GM23338 (cell line): ENCODE data around the gene CACNA2D3. TPM values are rescaled to one million over a fixed set of nuclear protein-coding genes. Genes with fewer than 3 reads are reported as not detected.

Experiments
- ATAC-seq: fragments of 200-7000 bp; cut with Tn5 transposase; 3 replicates; pipeline ENCODE4 v1.9.1; 2020
- DNase-seq: peaks from one replicate; pipeline ENCODE4 v3.0.0-alpha.2; 2015; ENCODE audit warnings: low spot score
- H2AFZ ChIP-seq: fragments of 200-600 bp; sonication (generic); 2 replicates; pipeline ENCODE4 v1.8.0; 2016; ENCODE audit warnings: antibody characterized with exemption, mild to moderate bottlenecking, moderate library complexity
- H3F3A ChIP-seq: fragments of 200-600 bp; sonication (generic); replicated peaks from 2 replicates; pipeline ENCODE4 v1.8.0; 2017; ENCODE audit warnings: antibody characterized with exemption, mixed run types, low read depth
- H3K27ac ChIP-seq: fragments of 200-600 bp; sonication (generic); 2 replicates; pipeline ENCODE4 v1.6.1; 2016; ENCODE audit warnings: low read depth
- H3K27me3 ChIP-seq: fragments of 200-600 bp; sonication (generic); 2 replicates; pipeline ENCODE4 v1.8.0; 2016; ENCODE audit warnings: mild to moderate bottlenecking, mixed run types, moderate library complexity; ENCODE audit not compliant: insufficient read depth
- H3K36me3 ChIP-seq: fragments of 200-600 bp; sonication (generic); 2 replicates; pipeline ENCODE4 v1.8.0; 2016; ENCODE audit warnings: mild to moderate bottlenecking; ENCODE audit not compliant: insufficient read depth
- H3K4me1 ChIP-seq: fragments of 200-600 bp; sonication (generic); 2 replicates; pipeline ENCODE4 v1.8.0; 2016; ENCODE audit warnings: mild to moderate bottlenecking, moderate library complexity; ENCODE audit not compliant: insufficient read depth
- H3K4me2 ChIP-seq: fragments of 200-600 bp; sonication (generic); 2 replicates; pipeline ENCODE4 v1.7.1; 2017; ENCODE audit warnings: mixed run types
- H3K4me3 ChIP-seq: fragments of 200-600 bp; sonication (generic); 2 replicates; pipeline ENCODE4 v1.6.1; 2016; ENCODE audit warnings: mixed run types
- H3K79me2 ChIP-seq: fragments of 200-600 bp; sonication (generic); replicated peaks from 2 replicates; pipeline ENCODE4 v1.8.0; 2017; ENCODE audit warnings: mild to moderate bottlenecking; ENCODE audit not compliant: insufficient read depth
- H3K9me2 ChIP-seq: fragments of 200-600 bp; sonication (generic); 2 replicates; pipeline ENCODE4 v1.8.0; 2017; ENCODE audit not compliant: insufficient read depth
- H4K20me1 ChIP-seq: fragments of 200-600 bp; sonication (generic); replicated peaks from 2 replicates; pipeline ENCODE4 v1.8.0; 2017; ENCODE audit warnings: mild to moderate bottlenecking; ENCODE audit not compliant: insufficient read depth
- H3K27ac Mint-ChIP-seq: 2 replicates; pipeline ENCODE4 v1.8.0; 2020; ENCODE audit warnings: inconsistent platforms, mild to moderate bottlenecking, moderate library complexity, mixed read lengths
- H3K27me3 Mint-ChIP-seq: 3 replicates; pipeline ENCODE4 v1.8.0; 2022; ENCODE audit warnings: low read depth, mild to moderate bottlenecking, moderate library complexity, mixed read lengths, inconsistent platforms; ENCODE audit not compliant: insufficient read depth, poor library complexity
- H3K36me3 Mint-ChIP-seq: 3 replicates; pipeline ENCODE4 v1.8.0; 2021; ENCODE audit warnings: low read depth, mild to moderate bottlenecking, inconsistent platforms, moderate library complexity, mixed read lengths
- H3K4me1 Mint-ChIP-seq: 3 replicates; pipeline ENCODE4 v1.8.0; 2020; ENCODE audit warnings: mild to moderate bottlenecking, inconsistent platforms, mixed read lengths
- H3K4me3 Mint-ChIP-seq: 3 replicates; pipeline ENCODE4 v1.8.0; 2021; ENCODE audit warnings: moderate library complexity, mild to moderate bottlenecking, inconsistent platforms, mixed read lengths
- H3K9me3 Mint-ChIP-seq: 3 replicates; pipeline ENCODE4 v1.8.0; 2020; ENCODE audit warnings: moderate library complexity, mild to moderate bottlenecking, inconsistent platforms, mixed read lengths
- CTCF ChIP-seq, 2 experiments: fragments of 200-600 bp in 1 of 2; sonication (generic) in 1 of 2; conservative IDR thresholded peaks; 2 replicates each; pipeline versions ENCODE4 v1.5.1 to v1.6.1; 2016 to 2017; ENCODE audit warnings: antibody characterized with exemption in 2 of 2, low read depth in 2 of 2, mild to moderate bottlenecking in 2 of 2, moderate library complexity in 1 of 2
- REST ChIP-seq: IDR thresholded peaks from one replicate; pipeline ENCODE4 v1.6.1; 2018; ENCODE audit warnings: antibody characterized with exemption; ENCODE audit not compliant: unreplicated experiment
- ZNF114 ChIP-seq: fragments of 250-450 bp; sonication (Bioruptor Pico); IDR thresholded peaks from 2 replicates; pipeline ENCODE4 v1.5.0; 2020; ENCODE audit warnings: mild to moderate bottlenecking, moderate library complexity
- ZNF462 ChIP-seq: fragments of 250-450 bp; sonication (Bioruptor Pico); IDR thresholded peaks from 2 replicates; pipeline ENCODE4 v1.5.0; 2020; ENCODE audit warnings: mild to moderate bottlenecking, moderate library complexity
- polyA plus RNA-seq: library from polyadenylated mRNA; unstranded; fragments of >200 nt; fragmentation: Nextera tagmentation; extraction: Ambion mirVana; gene quantifications from 2 replicates; pipeline ENCODE4 v1.2.1, GENCODE V29; 2016
- total RNA-seq: library from RNA; depleted of rRNA; stranded (reverse); fragments of >200 nt; shearing (Covaris generic); gene quantifications from 2 replicates; pipeline ENCODE4 v1.2.3, GENCODE V29; 2014

Gene CACNA2D3
- total and polyA plus RNA-seq, 2 experiments from 2014 or later, result 2.2 to 2.3 TPM

DNA sequence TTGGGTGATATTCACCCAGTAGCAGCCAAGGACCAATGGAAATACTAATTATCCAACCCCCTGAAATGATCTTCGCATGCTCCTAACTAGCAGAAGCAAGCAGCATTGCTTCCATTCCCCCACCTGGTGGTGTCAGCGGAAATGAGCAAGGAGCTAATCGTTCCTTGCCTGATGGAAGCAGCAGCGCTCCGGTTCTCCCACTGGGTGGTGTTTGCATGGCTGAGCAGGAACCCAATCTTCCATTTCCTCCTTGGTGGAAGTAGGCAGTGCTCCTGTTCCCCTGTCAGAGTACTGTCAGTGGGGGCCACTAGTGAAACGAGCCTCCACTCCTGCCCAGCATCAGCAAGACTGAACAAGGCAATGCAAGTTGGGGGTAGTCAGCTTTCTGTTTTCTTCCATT, 311.5 kb downstream of the CACNA2D3 start:
- Histone ChIP-seq H3K4me3 (no peak overlapping the region), H3K27me3 (no peaks in the 10 kb centered on the region), H3K4me1 (no peaks in the 10 kb centered on the region), H3F3A (no peaks in the 10 kb centered on the region), H4K20me1 (no peaks in the 10 kb centered on the region), H3K9me2 (no peaks in the 10 kb centered on the region), H3K36me3 (no peaks in the 10 kb centered on the region), H3K27ac (no peak overlapping the region), H3K4me2 (no peak overlapping the region), H3K79me2 (no peaks in the 10 kb centered on the region), H2AFZ (no peak overlapping the region)
- TF ChIP-seq ZNF462 (CRISPR knock-in tag) (0 out of 2 replicates have a peak, but pooled peaks have one; percentile 50), REST (no peak), ZNF114 (peak; percentile 16; the same call in 1 of the 2 replicates), CTCF (conservative IDR thresholded peaks at IDR 0.05; ENCODE audit: low read depth in 2 of 2) (peak; percentile 75 to 88)
- Mint-ChIP-seq H3K4me3 (no peak overlapping the region), H3K9me3 (no peaks in the 10 kb centered on the region), H3K36me3 (no peaks in the 10 kb centered on the region), H3K27me3 (peaks cover 8% of the 10 kb centered on the region), H3K27ac (no peak overlapping the region), H3K4me1 (peaks cover 15% of the 10 kb centered on the region)
- peak; percentile 98 for ATAC-seq
- peak; percentile 92 for DNase-seq
